Measurements from ENCODE around the gene MTCL3.

The MTCL3 gene

GRCh38 chr6:127486934-127487333 is 32.2 kb downstream of the MTCL3 start:
- Histone ChIP-seq H3K27me3 (ENCODE audit: control insufficient read depth, insufficient read depth, low read length) (no peaks in the 10 kb centered on the region), H3K4me3 (ENCODE audit: low read depth in 2 of 2, low read length in 2 of 2) (no peak overlapping the region), H3K4me1 (ENCODE audit: control insufficient read depth, insufficient read depth, low read length) (peaks cover 10% of the 10 kb centered on the region; the same call in 1 of the 2 replicates), H3K9me3 (ENCODE audit: control insufficient read depth, insufficient read depth, low read depth, low read length) (no peaks in the 10 kb centered on the region), H3K27ac (ENCODE audit: low read length) (no peak overlapping the region), H3K36me3 (ENCODE audit: control insufficient read depth, insufficient read depth, low read length) (no peaks in the 10 kb centered on the region)
- intact Hi-C loops (cut with micrococcal nuclease; ENCODE audit: unreplicated experiment) = no loop called here
- CTCF ChIA-PET = interaction anchor here (2.5 kb wide), 1 partner anchor 29 kb away, joined by 9 read pairs; no protein-coding TSS in a partner anchor
- no peak for DNase-seq (ENCODE audit: low read depth, low spot score)
- ATAC-seq = no peak
- TF ChIP-seq POLR2AphosphoS5 (IDR thresholded peaks at IDR 0.05; ENCODE audit: low read depth, low read length) (no peak), SIN3A (IDR thresholded peaks at IDR 0.05; ENCODE audit: borderline replicate concordance, insufficient read depth, low read depth, low read length) (no peak), TCF7L2 (IDR thresholded peaks at IDR 0.05; ENCODE audit: low read depth, low read length) (no peak), REST (IDR thresholded peaks at IDR 0.05; ENCODE audit: insufficient read depth in 1 of 2, low read depth in 2 of 2, low read length in 1 of 2) (no peak), CTCF (IDR thresholded peaks at IDR 0.05) (no peak)
- POLR2A ChIA-PET = no interaction called here
- in situ Hi-C loops (cut with HindIII; ENCODE audit: low pct_unique_long_range_greater_than_20kb, low sequenced_read_pairs) = no loop called here
- no TSS peak for BruUV-seq (replicated peaks)

GRCh38 chr6:127484212-127484863 is 34.8 kb downstream of the MTCL3 start:
- BruUV-seq (replicated peaks) = no TSS peak
- Histone ChIP-seq H3K27ac (ENCODE audit: low read length) (no peak overlapping the region), H3K36me3 (ENCODE audit: control insufficient read depth, insufficient read depth, low read length) (no peaks in the 10 kb centered on the region), H3K9me3 (ENCODE audit: control insufficient read depth, insufficient read depth, low read depth, low read length) (no peaks in the 10 kb centered on the region), H3K4me1 (ENCODE audit: control insufficient read depth, insufficient read depth, low read length) (peaks cover 10% of the 10 kb centered on the region; the same call in 1 of the 2 replicates), H3K4me3 (ENCODE audit: low read depth in 2 of 2, low read length in 2 of 2) (no peak overlapping the region), H3K27me3 (ENCODE audit: control insufficient read depth, insufficient read depth, low read length) (no peaks in the 10 kb centered on the region)
- TF ChIP-seq CTCF (IDR thresholded peaks at IDR 0.05) = no peak
- no peak for TF ChIP-seq POLR2AphosphoS5 (IDR thresholded peaks at IDR 0.05; ENCODE audit: low read depth, low read length)
- TF ChIP-seq SIN3A (IDR thresholded peaks at IDR 0.05; ENCODE audit: borderline replicate concordance, insufficient read depth, low read depth, low read length) = no peak
- no peak for TF ChIP-seq TCF7L2 (IDR thresholded peaks at IDR 0.05; ENCODE audit: low read depth, low read length)
- no peak for TF ChIP-seq REST (IDR thresholded peaks at IDR 0.05; ENCODE audit: insufficient read depth in 1 of 2, low read depth in 2 of 2, low read length in 1 of 2)
- in situ Hi-C loops (cut with HindIII; ENCODE audit: low pct_unique_long_range_greater_than_20kb, low sequenced_read_pairs) = no loop called here
- intact Hi-C loops (cut with micrococcal nuclease; ENCODE audit: unreplicated experiment) = no loop called here
- peak; percentile 24 for DNase-seq (ENCODE audit: low read depth, low spot score)
- CTCF ChIA-PET = no interaction called here
- POLR2A ChIA-PET = interaction anchor here (0.5 kb wide), 1 partner anchor 1299 kb away, joined by 4 read pairs; no protein-coding TSS in a partner anchor
- ATAC-seq = no peak
